NT2/D1 (cell line): ENCODE measurements around the gene PCNA.

Experiments used
- SUZ12 ChIP-seq: IDR thresholded peaks from 2 replicates; pipeline ENCODE4 v1.6.1; 2011; ENCODE audit not compliant: insufficient read length, insufficient read depth; ENCODE audit errors: extremely low read depth
- ZNF274 ChIP-seq: IDR thresholded peaks from 2 replicates; pipeline ENCODE4 v1.6.1; 2011; ENCODE audit warnings: mild to moderate bottlenecking, low read depth, low read length

- no peak for TF ChIP-seq SUZ12
- TF ChIP-seq ZNF274 = no peak
Measured at GRCh38 chr20:5069141-5069806, 50.5 kb downstream of the PCNA start.
